HepG2 (cell line): ENCODE results near the gene XK.

Experiments
- ATM ChIP-seq: fragments of 450-650 bp; IDR thresholded peaks from 2 replicates; pipeline ENCODE4 v1.7.1; 2017; ENCODE audit warnings: mild to moderate bottlenecking, borderline replicate concordance
- EED ChIP-seq: sonication (generic); formaldehyde crosslinking; IDR thresholded peaks from 2 replicates; pipeline ENCODE4 v1.5.0; 2020; ENCODE audit warnings: mild to moderate bottlenecking, missing genetic modification reagents
- JUNB ChIP-seq: sonication (generic); formaldehyde crosslinking; IDR thresholded peaks from 2 replicates; pipeline ENCODE4 v1.8.0; 2022; ENCODE audit warnings: missing genetic modification reagents, mild to moderate bottlenecking, borderline replicate concordance
- ZNF143 ChIP-seq: sonication (generic); formaldehyde crosslinking; IDR thresholded peaks from 2 replicates; pipeline ENCODE4 v1.4.0; 2020; ENCODE audit warnings: missing genetic modification reagents
- ZNF205 ChIP-seq: IDR thresholded peaks from 2 replicates; pipeline ENCODE4 v1.6.1; 2018; ENCODE audit warnings: missing biosample characterization, missing genetic modification reagents
- ZNF253 ChIP-seq: sonication (generic); formaldehyde crosslinking; IDR thresholded peaks from 2 replicates; pipeline ENCODE4 v1.8.0; 2022; ENCODE audit warnings: mild to moderate bottlenecking, missing genetic modification reagents, borderline replicate concordance
- ZNF431 ChIP-seq: sonication (generic); formaldehyde crosslinking; IDR thresholded peaks from 2 replicates; pipeline ENCODE4 v1.9.0; 2022; ENCODE audit warnings: missing genetic modification reagents, low read depth, mild to moderate bottlenecking, borderline replicate concordance
- TF ChIP-seq, protein P1 (sequence below): sonication (generic); formaldehyde crosslinking; IDR thresholded peaks from 2 replicates; pipeline ENCODE4 v1.5.0; 2020; ENCODE audit warnings: mild to moderate bottlenecking, missing genetic modification reagents, moderate library complexity
- TF ChIP-seq, protein P2 (sequence below): sonication (generic); formaldehyde crosslinking; IDR thresholded peaks from 2 replicates; pipeline ENCODE4 v1.4.0; 2020; ENCODE audit warnings: missing genetic modification reagents
- TF ChIP-seq, protein P3 (sequence below): IDR thresholded peaks from 2 replicates; pipeline ENCODE4 v1.6.1; 2012; ENCODE audit warnings: low read length, improper control_type of control experiment
- TF ChIP-seq, protein P4 (sequence below): sonication (generic); formaldehyde crosslinking; IDR thresholded peaks from 2 replicates; pipeline ENCODE4 v1.4.0; 2020; ENCODE audit warnings: missing genetic modification reagents, borderline replicate concordance

DNA sequence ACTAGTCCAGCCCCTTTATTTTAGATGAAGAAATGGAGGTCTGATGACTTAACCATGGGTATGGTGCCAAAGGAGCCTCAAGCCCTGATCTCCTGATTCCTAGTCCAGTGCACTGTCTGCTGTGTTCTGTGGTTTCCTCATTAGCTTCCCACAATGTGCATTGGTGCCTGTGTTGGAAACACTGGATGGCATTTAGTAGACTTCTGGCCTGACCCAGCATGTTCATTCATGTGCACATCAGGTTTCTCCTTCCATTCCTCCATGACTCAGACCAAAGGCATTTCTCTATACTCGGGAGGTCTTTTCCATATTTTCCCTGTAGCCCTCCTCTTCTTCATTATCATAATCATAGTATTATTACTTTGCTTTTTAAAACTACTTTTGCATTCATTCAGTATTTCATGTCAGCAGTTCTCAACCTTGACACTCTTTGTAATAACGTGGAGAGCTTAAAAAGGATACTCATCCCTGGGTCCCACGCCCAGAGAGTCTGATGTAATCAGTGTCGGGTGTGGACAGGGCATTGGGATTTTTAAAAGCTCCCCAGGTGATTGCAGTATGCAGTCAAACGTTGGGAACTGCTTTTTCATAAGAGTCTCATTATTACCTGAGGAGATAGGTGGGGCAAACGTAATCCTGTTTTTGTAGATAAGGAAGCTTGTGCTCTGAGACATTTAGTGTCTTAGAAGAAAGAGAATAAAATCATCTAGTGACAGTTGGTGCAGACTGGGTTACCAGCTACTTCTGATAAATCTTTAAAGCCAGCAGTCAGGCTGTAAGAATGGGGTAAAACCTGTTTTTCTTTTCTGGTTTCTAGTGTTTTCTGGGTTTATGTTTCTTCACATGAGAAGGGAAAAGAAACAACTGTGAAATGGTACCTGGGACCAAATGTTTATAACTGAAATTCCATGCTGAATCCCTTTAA lies 40.9 kb upstream of the XK start:
- TF ChIP-seq ATM (no peak), ZNF431 (CRISPR knock-in tag) (no peak), JUNB (CRISPR knock-in tag) (no peak), ZNF253 (CRISPR knock-in tag) (no peak), ZNF205 (CRISPR knock-in tag) (no peak), EED (CRISPR knock-in tag) (no peak), ZNF143 (CRISPR knock-in tag) (no peak)
- TF ChIP-seq, protein P1, sequence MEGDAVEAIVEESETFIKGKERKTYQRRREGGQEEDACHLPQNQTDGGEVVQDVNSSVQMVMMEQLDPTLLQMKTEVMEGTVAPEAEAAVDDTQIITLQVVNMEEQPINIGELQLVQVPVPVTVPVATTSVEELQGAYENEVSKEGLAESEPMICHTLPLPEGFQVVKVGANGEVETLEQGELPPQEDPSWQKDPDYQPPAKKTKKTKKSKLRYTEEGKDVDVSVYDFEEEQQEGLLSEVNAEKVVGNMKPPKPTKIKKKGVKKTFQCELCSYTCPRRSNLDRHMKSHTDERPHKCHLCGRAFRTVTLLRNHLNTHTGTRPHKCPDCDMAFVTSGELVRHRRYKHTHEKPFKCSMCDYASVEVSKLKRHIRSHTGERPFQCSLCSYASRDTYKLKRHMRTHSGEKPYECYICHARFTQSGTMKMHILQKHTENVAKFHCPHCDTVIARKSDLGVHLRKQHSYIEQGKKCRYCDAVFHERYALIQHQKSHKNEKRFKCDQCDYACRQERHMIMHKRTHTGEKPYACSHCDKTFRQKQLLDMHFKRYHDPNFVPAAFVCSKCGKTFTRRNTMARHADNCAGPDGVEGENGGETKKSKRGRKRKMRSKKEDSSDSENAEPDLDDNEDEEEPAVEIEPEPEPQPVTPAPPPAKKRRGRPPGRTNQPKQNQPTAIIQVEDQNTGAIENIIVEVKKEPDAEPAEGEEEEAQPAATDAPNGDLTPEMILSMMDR (CRISPR knock-in tag), result no peak
- TF ChIP-seq, protein P2, sequence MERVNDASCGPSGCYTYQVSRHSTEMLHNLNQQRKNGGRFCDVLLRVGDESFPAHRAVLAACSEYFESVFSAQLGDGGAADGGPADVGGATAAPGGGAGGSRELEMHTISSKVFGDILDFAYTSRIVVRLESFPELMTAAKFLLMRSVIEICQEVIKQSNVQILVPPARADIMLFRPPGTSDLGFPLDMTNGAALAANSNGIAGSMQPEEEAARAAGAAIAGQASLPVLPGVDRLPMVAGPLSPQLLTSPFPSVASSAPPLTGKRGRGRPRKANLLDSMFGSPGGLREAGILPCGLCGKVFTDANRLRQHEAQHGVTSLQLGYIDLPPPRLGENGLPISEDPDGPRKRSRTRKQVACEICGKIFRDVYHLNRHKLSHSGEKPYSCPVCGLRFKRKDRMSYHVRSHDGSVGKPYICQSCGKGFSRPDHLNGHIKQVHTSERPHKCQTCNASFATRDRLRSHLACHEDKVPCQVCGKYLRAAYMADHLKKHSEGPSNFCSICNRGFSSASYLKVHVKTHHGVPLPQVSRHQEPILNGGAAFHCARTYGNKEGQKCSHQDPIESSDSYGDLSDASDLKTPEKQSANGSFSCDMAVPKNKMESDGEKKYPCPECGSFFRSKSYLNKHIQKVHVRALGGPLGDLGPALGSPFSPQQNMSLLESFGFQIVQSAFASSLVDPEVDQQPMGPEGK, result no peak
- TF ChIP-seq, protein P3, sequence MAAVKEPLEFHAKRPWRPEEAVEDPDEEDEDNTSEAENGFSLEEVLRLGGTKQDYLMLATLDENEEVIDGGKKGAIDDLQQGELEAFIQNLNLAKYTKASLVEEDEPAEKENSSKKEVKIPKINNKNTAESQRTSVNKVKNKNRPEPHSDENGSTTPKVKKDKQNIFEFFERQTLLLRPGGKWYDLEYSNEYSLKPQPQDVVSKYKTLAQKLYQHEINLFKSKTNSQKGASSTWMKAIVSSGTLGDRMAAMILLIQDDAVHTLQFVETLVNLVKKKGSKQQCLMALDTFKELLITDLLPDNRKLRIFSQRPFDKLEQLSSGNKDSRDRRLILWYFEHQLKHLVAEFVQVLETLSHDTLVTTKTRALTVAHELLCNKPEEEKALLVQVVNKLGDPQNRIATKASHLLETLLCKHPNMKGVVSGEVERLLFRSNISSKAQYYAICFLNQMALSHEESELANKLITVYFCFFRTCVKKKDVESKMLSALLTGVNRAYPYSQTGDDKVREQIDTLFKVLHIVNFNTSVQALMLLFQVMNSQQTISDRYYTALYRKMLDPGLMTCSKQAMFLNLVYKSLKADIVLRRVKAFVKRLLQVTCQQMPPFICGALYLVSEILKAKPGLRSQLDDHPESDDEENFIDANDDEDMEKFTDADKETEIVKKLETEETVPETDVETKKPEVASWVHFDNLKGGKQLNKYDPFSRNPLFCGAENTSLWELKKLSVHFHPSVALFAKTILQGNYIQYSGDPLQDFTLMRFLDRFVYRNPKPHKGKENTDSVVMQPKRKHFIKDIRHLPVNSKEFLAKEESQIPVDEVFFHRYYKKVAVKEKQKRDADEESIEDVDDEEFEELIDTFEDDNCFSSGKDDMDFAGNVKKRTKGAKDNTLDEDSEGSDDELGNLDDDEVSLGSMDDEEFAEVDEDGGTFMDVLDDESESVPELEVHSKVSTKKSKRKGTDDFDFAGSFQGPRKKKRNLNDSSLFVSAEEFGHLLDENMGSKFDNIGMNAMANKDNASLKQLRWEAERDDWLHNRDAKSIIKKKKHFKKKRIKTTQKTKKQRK, result no peak
- TF ChIP-seq, protein P4, sequence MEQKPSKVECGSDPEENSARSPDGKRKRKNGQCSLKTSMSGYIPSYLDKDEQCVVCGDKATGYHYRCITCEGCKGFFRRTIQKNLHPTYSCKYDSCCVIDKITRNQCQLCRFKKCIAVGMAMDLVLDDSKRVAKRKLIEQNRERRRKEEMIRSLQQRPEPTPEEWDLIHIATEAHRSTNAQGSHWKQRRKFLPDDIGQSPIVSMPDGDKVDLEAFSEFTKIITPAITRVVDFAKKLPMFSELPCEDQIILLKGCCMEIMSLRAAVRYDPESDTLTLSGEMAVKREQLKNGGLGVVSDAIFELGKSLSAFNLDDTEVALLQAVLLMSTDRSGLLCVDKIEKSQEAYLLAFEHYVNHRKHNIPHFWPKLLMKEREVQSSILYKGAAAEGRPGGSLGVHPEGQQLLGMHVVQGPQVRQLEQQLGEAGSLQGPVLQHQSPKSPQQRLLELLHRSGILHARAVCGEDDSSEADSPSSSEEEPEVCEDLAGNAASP (CRISPR knock-in tag), result no peak
